Measurements from ENCODE around the gene DAAM2. TPM values are rescaled to one million over a fixed set of nuclear protein-coding genes. Genes with fewer than 3 reads are reported as not detected.

Gene DAAM2
- total RNA-seq, 1 donor from 2014 or later, result 22.1 TPM

DNA sequence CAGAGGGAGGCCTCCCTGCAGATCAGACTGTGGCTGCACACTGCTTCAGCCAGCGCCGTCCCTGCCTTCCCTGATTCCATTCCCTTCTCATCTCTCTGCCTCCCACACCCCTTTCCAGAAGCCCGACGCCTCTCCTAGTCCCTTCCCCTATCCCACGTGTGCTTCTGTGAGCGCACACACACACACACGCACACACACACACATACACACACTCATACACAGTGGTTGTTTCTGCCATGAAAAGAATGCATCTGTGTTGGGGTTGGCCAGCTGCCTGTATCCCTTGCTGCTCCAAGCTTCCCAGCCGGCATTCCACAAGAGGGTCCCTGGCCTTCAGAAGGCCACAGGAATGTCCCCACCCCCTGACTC is 90.3 kb downstream of the DAAM2 start:
- Histone ChIP-seq H3K27ac (peak overlapping the region; percentile 50), H3K9me3 (no peaks in the 10 kb centered on the region), H3K27me3 (no peaks in the 10 kb centered on the region), H3K36me3 (peaks cover 0 to 19% of the 10 kb centered on the region in 2 donors), H3K4me3 (no peak overlapping the region), H3K4me1 (peaks cover 24% of the 10 kb centered on the region)
- no peak for DNase-seq (ENCODE audit: extremely low spot score in 2 of 2)
- TF ChIP-seq POLR2A (IDR thresholded peaks at IDR 0.05), result no peak
- intact Hi-C loops (cut with DNase I), result no loop called here

DNA sequence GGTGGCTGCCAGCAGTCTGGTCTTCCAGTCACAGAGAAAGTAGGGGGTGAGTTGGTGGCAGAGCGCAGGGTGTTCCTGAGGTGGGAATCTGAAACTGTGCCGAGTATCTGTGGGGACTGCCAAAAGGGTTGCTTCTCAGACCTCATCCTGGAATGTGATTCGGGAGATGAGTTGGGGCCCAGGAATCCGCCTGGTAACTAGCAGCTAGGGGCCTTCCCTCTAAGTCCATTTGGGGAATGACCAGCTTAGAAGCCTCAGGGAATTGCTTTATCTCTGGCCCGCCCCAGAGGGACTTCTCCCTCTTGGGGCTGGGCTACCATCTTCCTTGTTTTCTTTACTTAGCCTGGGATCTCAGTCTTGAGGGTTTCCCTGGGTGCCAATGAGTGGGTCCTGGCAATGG is 92.5 kb downstream of the DAAM2 start:
- intact Hi-C loops (cut with DNase I), result no loop called here
- no peaks in the 10 kb centered on the region for H3K27me3 ChIP-seq
- no peak overlapping the region for H3K27ac ChIP-seq
- H3K4me3 ChIP-seq, result no peak overlapping the region
- H3K9me3 ChIP-seq, result no peaks in the 10 kb centered on the region
- H3K4me1 ChIP-seq, result peaks cover 24% of the 10 kb centered on the region
- TF ChIP-seq, protein P1, sequence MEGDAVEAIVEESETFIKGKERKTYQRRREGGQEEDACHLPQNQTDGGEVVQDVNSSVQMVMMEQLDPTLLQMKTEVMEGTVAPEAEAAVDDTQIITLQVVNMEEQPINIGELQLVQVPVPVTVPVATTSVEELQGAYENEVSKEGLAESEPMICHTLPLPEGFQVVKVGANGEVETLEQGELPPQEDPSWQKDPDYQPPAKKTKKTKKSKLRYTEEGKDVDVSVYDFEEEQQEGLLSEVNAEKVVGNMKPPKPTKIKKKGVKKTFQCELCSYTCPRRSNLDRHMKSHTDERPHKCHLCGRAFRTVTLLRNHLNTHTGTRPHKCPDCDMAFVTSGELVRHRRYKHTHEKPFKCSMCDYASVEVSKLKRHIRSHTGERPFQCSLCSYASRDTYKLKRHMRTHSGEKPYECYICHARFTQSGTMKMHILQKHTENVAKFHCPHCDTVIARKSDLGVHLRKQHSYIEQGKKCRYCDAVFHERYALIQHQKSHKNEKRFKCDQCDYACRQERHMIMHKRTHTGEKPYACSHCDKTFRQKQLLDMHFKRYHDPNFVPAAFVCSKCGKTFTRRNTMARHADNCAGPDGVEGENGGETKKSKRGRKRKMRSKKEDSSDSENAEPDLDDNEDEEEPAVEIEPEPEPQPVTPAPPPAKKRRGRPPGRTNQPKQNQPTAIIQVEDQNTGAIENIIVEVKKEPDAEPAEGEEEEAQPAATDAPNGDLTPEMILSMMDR (IDR thresholded peaks at IDR 0.05), result no peak
- TF ChIP-seq POLR2A (IDR thresholded peaks at IDR 0.05), result no peak
- no peak for TF ChIP-seq POLR2AphosphoS5 (IDR thresholded peaks at IDR 0.05; ENCODE audit: insufficient read depth in 1 of 2, low read depth in 1 of 2)
- DNase-seq (ENCODE audit: extremely low spot score in 2 of 2), result no peak
- no peaks in the 10 kb centered on the region for H3K36me3 ChIP-seq

DNA sequence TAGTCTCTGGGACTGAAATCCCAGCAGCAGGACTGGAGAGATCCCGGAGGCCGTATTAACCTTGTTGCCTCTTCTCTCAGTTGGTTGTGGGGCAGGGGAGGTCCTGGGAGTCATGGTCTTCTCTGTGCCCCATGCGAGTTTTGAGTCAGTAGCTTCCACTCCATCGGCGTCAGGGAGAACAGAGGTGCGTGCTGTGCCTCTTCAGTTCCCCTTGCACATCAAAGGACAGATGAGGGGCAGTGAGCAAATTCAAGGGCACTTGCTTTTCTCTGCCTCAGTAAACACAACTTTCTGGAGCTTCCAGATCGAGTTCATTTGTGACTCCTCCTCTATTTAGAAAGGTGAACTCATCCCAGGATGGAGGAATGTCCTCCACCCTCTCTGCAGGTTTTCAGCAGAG is 93.5 kb downstream of the DAAM2 start:
- H3K4me3 ChIP-seq, result no peak overlapping the region
- H3K27ac ChIP-seq, result no peak overlapping the region
- H3K27me3 ChIP-seq, result no peaks in the 10 kb centered on the region
- no peak for DNase-seq (ENCODE audit: extremely low spot score in 2 of 2)
- no peaks in the 10 kb centered on the region for H3K36me3 ChIP-seq
- intact Hi-C loops (cut with DNase I), result no loop called here
- TF ChIP-seq, protein P1 (IDR thresholded peaks at IDR 0.05), result no peak
- TF ChIP-seq POLR2A (IDR thresholded peaks at IDR 0.05) (no peak), POLR2AphosphoS5 (IDR thresholded peaks at IDR 0.05; ENCODE audit: insufficient read depth in 1 of 2, low read depth in 1 of 2) (no peak)
- no peaks in the 10 kb centered on the region for H3K9me3 ChIP-seq
- peaks cover 24% of the 10 kb centered on the region for H3K4me1 ChIP-seq

DNA sequence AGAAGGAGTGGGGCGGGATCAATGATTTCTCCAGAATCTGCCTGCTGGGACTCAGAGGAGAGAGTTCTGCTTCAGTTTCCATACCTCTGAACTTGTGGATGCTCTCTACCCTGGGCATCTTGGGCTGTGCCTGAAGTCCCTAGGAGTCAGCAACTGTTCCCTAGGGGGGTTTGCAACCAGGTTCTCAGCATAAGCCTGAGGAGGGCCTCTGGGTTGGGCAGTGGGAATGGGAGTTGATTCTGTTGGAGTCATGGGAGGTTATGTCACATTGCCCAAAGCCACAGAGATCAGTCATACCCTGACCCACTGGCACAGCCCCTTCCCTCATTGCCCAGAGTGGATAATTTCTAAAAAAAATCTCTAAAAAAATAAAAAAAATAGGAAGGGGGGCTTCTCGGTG is 94.7 kb downstream of the DAAM2 start:
- TF ChIP-seq, protein P1 (IDR thresholded peaks at IDR 0.05), result no peak
- TF ChIP-seq POLR2AphosphoS5 (IDR thresholded peaks at IDR 0.05; ENCODE audit: insufficient read depth in 1 of 2, low read depth in 1 of 2) (no peak), POLR2A (IDR thresholded peaks at IDR 0.05) (no peak)
- Histone ChIP-seq H3K4me3 (no peak overlapping the region), H3K36me3 (peaks cover 0 to 4% of the 10 kb centered on the region in 2 donors), H3K9me3 (no peaks in the 10 kb centered on the region), H3K27me3 (no peaks in the 10 kb centered on the region), H3K4me1 (peaks cover 17% of the 10 kb centered on the region), H3K27ac (peak overlapping the region; percentile 45)
- intact Hi-C loops (cut with DNase I), result no loop called here
- no peak for DNase-seq (ENCODE audit: extremely low spot score in 2 of 2)

DNA sequence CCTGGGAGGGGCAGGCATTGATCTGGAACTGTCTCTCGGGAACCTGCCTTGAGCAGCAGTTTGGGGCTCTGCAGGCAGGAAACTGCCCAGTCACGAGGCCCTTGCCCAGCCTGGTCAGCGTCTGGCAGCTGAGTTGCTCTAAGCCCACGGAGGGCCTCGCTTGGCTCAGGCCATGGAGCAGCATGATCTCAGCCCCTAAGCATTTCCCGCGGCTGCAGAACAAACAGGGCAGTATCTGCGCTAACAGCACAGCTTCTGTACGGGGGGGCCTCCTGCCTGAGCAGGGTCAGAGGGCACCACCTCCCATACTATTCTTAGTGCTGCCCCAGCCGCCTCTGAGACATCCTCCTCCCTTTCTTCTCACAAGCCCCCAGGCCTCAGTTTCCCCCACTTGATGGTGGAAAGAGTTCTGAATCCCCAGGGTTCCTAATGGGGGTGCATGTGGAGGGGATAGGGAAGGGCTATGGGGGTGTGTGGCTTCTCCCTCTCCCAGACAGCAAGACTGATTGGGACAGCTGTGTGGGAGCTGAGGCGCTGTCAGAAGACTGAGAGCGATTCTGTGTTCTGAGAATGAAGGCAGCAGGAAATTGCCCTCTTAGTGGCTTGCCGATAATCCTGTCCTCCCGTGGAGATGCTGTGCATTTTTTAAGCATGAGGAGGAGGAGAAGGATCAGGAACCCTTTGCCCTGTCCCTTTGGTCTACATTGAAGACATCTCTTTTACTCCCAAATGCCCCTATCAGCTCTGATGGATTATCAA is 95.7 kb downstream of the DAAM2 start:
- H3K36me3 ChIP-seq, result peaks cover 0 to 4% of the 10 kb centered on the region in 2 donors
- H3K4me1 ChIP-seq, result peaks cover 7% of the 10 kb centered on the region
- TF ChIP-seq POLR2AphosphoS5 (IDR thresholded peaks at IDR 0.05; ENCODE audit: insufficient read depth in 1 of 2, low read depth in 1 of 2), result peak in 1 of 2 donors; percentile 69
- TF ChIP-seq, protein P1 (IDR thresholded peaks at IDR 0.05), result no peak
- intact Hi-C loops (cut with DNase I), result no loop called here
- H3K9me3 ChIP-seq, result no peaks in the 10 kb centered on the region
- no peaks in the 10 kb centered on the region for H3K27me3 ChIP-seq
- no peak overlapping the region for H3K4me3 ChIP-seq
- peak overlapping the region; percentile 45 for H3K27ac ChIP-seq
- DNase-seq (ENCODE audit: extremely low spot score in 2 of 2), result no peak

All from vagina (tissue), 2 donors.